GM18526 (cell line): ENCODE data around the gene AMH.

Experiments
- POLR2A ChIP-seq: IDR thresholded peaks from 3 replicates; pipeline ENCODE4 v1.6.1; 2011; ENCODE audit not compliant: insufficient read length; ENCODE audit errors: extremely low read depth

The AMH gene

GRCh38 chr19:2239771-2240770, 9.1 kb upstream of the AMH start:
- TF ChIP-seq POLR2A: no peak

- TF ChIP-seq POLR2A: no peak
Measured at GRCh38 chr19:2240881-2241760, 8.0 kb upstream of the AMH start.

- no peak for TF ChIP-seq POLR2A
Measured at GRCh38 chr19:2242092-2242537, 7.0 kb upstream of the AMH start.

GRCh38 chr19:2242816-2243215, 6.3 kb upstream of the AMH start:
- no peak for TF ChIP-seq POLR2A

GRCh38 chr19:2243274-2244124, 5.6 kb upstream of the AMH start:
- no peak for TF ChIP-seq POLR2A

GRCh38 chr19:2244125-2244411, 5.1 kb upstream of the AMH start:
- TF ChIP-seq POLR2A: no peak

GRCh38 chr19:2244486-2244885, 4.6 kb upstream of the AMH start:
- no peak for TF ChIP-seq POLR2A

- TF ChIP-seq POLR2A: no peak
Measured at GRCh38 chr19:2245273-2245672, 3.9 kb upstream of the AMH start.

- no peak for TF ChIP-seq POLR2A
Measured at GRCh38 chr19:2246014-2246620, 3.0 kb upstream of the AMH start.

GRCh38 chr19:2246801-2247361, 2.2 kb upstream of the AMH start:
- TF ChIP-seq POLR2A: no peak

- no peak for TF ChIP-seq POLR2A
Measured at GRCh38 chr19:2247433-2248101, 1.6 kb upstream of the AMH start.

GRCh38 chr19:2248136-2249009, 750 bp upstream of the AMH start:
- TF ChIP-seq POLR2A: no peak
